Activated CD4-positive, CD25-positive, alpha-beta regulatory T cell treated with anti-CD3 and anti-CD28 coated beads, Interleukin-2, amount 50 U/mL, for 24 hours (primary cell): ENCODE data around the gene NOL4L.
"Not testable (repeated sequence)": the region's sequence is repeated elsewhere in the genome, so short reads cannot be mapped to it uniquely, and the experiment has no call there.

Source experiments
- ATAC-seq, 2 donors: fragments of 150-1000 bp; cut with Tn5 transposase; one replicate each; pipeline ENCODE4 v1.10.0; 2021; ENCODE audit warnings: mild to moderate bottlenecking in 1 of 2, moderate library complexity in 1 of 2

NOL4L gene

DNA sequence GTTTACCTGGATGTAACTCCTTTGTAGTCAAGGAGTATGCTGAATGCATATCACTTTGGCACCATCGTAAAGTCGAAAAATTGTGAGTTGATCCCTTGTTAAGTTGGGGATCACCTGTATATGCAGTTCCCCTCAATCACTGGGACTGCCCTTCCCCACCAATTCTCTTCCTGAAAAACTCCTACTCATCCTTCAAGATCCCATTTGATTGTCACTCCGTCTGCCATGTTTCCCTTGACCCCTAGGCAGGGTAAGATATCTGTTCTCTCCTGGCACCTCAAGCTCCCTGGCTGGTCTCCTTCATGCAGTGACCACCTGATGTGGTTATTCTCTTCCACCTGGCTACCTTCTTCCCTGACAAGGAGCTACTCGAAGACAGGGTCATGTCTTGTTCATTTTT lies 10.0 kb upstream of the NOL4L start:
- no peak for ATAC-seq

DNA sequence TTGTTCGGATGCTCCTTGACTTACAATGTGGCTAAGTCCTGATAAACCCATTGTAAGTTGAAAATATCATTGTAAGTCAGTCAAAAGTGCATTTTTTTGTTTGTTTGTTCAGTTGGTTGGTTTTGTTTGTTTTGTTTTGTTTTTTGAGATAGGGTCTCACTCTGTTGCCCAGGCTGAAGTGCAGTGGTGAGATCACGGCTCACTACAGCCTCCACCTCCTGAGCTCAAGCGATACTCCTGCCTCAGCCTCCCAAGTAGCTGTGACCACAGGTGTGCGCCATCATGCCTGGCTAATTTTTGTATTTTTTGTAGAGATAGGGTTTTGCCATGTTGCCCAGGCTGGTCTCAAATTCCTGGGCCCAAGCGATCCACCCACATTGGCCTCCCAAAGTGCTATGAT lies 9.5 kb upstream of the NOL4L start:
- ATAC-seq, result not testable (repeated sequence)

DNA sequence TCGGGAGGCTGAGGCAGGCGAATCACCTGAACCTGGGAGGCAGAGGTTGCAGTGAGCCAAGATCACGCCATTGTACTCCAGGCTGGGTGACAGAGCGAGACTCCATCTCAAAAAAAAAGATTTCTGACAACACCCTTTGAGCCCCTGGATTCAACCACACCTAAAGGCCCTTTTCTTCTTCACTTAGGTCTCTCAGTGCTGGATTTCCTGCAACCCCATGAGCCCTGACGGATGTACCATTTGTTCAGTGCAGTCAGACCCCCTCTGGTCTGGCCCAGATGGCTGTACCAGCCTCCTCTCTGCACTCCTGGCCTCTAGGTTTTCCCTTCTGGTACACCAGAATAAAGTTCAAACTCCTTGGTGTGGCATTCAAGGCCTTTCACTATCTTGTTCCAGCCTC lies 9.1 kb upstream of the NOL4L start:
- ATAC-seq, result no peak

DNA sequence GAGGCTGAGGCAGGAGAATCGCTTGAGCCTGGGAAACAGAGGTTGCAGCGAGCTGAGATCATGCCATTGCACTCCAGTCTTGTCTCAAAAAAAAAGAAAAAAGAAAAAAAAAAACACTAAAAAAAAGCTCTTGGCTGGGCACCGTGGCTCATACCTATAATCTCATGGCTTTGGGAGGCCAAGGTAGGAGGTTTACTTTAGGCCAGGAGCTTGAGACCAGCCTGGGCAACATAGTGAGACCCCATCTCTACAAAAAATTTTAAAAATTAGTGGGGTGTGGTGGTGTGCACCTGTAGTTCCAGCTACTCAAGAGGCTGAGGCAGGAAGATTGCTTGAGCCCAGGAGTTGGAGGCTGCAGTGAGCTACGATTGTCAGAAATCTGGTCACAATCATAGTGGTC lies 7.5 kb upstream of the NOL4L start:
- ATAC-seq, result not testable (repeated sequence)

DNA sequence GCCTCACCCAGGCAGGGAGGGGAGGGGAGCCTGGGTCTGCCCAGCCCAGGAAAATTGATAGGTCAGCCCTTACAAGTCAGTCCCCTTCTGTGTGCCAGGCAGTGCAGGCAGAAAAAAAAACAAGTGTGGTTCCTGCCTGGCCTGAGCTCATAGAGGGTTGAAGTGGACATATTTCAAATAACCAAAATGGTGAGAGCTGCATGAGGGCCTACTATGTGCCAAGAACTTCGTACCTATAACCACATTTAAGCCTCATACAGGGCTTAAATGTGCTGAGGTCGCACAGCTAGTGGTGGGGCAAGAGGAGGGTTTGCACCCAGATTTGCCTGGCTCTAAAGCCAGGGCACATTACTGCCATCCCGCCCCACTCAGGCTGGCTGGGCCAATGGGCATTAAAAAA lies 6.9 kb upstream of the NOL4L start:
- no peak for ATAC-seq

DNA sequence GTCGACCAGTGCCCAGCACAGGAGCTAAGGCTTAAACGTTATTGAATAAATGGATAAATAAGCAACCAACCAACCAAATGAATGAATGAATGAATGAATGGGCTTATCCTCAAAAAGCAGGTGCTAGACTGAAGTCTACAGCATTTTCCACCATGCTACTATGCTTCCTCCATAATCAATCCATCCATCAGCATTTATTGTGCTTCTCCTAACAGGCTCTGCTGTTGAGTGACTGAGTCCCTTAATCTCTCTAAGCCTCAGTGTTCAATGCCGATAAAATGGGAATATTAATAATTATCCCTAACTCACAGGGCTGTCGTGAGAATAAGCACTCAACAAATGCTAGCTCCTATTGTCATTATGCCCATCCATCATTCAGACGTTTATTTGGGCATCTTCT lies 4.6 kb upstream of the NOL4L start:
- no peak for ATAC-seq

DNA sequence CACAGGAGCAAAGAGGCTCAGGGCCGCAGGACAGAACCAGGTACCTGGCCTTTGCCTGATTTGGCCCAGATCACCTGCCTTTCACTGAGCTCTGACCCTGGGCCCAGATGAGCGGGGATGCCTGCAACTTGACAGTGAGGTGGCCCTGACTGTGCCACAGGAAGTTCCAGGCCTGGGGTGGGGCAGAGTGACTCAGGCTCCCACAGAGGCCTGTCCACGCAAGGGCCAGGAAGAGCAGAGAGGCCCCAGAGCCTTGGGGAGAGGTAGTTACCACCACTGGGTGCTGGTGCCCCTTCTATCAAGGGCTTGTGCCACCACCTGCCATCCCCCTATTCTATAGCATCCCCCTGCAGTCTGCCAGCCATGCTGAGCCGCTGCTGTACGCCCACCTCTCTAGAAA lies 4.1 kb upstream of the NOL4L start:
- ATAC-seq, result no peak

DNA sequence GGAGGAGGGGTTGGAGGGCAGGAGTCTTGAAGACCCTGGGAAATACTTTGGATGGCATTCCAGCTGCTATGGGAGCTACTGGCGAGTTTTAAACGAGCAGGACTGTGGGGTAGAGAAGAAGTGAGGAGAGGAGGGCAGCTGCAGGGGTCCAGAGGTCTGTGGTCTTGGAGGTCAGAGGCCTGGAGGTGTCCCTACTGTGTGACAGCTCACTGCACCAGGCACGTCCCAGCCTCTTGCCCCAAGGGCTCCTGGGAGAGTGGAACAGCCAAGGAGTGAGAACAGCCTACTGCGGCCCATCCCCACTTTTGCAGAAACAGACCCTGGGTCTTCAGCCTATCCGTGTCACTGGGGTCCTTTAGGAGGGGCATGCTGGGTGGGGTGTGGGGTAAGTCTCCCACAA lies 2.9 kb upstream of the NOL4L start:
- no peak for ATAC-seq

DNA sequence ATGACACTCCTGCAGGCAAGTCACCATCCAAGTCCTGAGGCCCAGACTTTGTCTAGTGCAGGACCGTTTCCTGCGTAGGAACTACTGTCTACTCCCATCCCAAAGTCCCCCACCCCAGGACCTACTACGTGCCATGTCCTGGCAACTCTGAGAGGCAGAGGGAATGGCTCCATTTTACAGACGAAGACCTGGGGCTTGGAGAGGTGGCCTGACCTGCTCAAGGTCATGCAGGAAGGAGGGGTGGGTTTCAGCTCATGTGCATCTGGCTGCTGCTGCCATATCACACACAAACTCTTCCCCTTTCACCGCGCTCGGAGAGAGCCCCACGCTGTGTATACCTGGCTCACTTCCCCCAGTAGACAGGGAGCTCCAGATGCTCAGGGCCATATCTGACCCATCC lies 1.2 kb upstream of the NOL4L start:
- ATAC-seq, result no peak

DNA sequence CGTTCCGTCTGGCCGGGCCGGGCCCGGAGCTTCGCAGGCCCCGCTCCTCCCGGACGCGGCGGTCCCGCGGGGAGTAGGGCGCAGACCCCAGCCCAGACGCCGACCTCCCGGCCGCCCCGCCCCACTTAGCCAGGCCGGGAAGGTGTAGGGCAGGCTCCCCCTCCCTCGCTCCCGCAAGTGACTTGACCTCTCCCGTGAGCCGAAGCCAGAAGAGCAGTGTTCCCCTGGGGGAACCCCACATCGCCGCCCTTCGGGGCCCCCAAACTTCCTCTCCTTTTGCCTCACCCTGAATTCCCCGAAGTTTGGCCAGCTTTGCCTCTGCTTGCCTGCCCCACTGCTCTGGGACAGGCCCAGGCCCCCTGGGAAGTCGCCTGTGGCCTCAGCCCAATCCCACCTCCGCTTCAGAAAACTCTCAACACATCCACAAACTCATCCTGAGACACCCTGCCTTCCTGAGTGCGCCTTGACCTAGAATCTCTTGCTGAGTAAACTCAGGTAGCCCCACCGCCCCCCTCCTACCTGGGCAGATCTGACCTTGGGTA lies 524 bp upstream of the NOL4L start:
- no peak for ATAC-seq

DNA sequence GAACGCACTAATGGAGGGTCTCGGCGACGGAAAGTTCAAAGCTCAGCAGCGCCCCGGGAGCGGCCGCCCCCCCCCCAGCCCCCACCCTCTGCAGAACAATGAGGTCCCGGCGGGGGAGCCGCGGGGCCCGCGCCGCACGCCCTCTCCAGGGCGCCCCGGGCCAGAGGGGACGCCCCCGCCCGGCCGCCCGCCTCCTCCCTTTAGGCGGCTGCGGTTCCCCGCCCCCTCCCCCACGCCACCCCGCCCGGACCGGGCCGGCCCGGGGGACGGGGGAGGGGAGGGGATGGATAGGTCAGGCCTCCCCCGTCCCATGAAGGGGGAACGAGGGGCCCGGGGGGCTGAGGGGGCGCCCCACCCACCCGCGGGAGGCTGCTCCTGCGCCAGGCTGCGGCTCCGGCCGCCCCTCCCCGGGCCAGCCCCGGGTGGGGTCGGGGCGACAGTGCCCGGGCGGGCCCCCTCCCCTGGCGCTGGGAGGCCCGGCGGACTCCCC lies 1.5 kb downstream of the NOL4L start:
- ATAC-seq, result peak in 1 of 2 donors; percentile 14

DNA sequence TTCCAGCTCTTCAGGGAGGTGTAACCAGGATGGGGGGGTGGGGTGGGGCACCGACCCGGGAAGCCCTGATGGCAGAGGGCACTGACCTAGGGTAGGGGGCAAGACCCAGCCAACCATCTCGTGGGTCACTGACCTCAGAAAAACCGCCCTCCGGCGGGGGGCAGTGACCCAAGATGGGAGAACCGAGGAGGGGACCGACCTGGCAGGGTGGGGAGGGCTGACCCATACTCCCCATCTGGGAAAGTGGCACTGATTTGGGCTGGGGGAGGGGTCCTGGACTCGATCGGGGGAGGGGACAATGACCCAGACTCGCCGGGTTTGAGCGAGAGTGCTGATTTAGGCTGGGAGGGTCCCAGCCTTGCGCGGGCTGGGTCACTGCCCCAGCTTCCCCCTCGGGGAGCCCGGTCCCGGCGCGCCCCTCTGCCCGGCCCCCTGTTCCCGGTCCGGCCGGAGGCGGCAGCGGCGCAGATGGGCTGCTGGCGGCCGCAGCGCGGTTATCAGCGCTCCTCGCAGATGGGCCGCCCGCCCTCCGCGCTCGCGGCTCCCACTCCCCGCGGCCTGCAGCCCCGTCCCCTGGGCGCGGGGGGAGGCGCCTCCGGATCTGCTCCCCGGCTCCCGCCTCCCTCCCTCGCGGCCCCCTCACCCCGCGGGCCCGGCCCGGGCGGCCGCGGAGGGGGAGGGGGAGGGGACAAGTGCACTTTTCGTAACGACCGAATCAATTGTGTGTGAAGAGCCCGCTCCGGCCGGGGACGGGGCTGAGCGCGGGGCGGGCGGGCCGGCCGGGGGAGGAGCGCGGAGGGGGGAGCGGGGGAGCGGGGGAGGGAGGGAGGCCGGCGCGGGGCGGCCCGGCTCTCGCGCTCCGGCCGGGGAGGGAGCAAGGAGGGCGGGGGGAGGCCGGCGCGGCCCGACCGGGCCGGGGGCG lies 2.2 kb downstream of the NOL4L start:
- no peak for ATAC-seq

DNA sequence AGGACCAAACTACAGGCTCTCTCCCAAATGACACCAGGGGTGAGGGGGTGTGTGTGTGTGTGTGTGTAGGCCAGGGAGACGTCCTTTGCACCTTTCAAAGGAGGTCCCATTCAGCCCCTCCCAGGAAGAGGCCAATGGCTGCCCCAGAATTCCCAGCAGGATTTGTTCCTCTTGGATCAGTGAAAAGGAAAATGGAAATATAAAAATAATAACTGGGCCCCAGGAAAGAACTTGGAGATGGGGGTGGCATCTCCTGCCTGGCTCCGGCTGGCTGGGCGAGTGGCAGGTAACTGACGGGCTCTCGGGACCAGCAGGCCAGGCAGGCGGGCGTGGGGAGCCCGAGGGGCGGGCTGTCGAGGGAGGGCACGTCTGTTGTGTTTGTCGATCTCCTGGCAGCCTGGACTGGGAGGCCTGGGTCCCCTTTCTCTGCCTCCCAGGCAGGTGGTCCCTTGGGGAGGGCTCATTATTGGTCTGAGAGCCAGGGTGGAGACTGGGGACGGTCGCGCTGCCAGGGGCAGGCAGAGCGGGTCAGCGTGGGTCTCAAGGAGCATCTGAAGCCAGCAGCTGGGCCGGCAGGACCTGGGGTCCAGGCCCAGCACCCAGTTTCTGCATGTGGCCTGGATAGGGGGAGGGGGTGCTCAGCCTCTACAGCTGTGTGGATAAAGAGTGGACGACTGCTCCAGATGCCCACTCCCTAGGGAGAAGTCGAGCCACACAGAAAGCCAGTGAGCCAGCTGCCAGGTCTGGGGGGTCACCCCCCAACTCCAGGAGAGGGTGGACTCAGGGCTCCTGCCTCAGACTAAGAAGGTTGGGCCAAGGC lies 3.1 kb downstream of the NOL4L start:
- no peak for ATAC-seq

DNA sequence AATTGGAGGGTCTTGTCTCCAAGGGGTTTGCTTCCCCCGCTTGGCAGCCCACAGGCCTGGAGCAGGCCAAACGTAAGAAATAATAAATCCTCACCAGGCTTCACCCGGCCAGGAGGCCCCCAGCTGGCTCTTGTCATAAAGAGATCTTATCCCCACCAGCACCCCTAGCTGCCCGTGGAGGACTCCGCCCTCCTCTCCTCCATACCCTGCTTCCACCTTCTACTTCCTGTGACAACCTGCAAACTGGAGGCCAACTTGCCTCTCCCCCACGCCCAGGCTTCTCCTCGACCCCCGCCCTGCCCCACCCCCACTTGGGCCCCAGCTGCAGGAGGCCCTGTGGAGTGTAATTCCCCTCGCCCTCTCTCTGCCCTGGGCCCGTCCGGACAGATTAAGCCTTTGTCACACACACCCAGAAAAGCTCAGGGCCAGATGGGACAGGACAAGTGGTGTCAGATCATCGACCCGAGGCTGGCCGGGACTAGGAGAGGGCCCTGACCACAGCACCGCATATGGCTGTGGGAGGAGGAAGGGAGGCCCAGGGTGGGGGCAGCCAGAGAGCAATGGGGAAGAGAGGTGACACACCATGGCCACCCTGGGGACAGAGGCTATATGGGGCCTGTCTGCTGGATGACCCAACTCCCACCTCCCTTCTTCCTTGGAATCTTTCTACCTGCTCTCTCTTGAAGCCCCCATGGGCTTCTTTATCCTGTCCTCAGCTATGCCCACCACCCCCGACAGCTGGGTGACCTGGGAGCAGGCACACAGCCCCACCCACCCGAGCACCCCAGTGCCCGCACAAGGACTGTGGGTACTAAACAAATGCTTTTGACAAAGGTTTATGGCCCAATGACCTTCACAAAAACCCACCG lies 3.9 kb downstream of the NOL4L start:
- no peak for ATAC-seq

DNA sequence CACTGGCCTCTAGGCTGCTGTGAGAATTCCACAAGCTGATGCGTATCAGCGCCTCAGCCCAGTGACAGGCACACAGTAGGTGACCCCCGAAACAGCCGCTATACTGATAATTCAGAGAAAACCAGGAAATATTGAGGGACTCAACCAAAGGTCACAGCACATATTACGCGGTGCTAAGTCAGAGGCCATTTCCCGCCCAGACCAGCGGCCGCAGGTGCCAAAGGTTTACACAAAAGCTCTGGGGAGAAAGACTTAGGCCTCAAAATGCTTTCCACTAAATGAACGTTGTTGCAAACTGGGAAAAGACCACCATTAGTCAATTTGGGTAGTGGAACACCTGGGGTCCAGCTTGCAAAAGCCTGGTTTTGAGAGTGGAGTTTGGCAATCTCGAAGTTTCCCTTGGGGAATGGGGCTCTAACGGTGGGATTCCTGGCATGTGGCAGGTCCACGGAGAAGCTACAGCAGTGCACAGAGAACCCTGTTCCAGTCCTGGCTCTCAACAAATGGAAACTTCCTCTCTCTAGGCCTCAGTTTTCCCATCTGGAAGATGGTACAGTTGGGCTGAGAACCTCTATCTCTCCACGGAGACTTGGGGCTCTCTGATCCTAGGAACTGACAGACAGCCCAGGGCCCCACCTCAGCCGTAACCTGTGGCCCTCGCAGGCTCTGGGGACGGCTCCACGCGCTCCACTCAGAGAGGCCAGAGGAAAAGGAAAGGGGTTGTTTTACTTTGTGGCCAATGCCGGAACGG lies 4.7 kb downstream of the NOL4L start:
- no peak for ATAC-seq

DNA sequence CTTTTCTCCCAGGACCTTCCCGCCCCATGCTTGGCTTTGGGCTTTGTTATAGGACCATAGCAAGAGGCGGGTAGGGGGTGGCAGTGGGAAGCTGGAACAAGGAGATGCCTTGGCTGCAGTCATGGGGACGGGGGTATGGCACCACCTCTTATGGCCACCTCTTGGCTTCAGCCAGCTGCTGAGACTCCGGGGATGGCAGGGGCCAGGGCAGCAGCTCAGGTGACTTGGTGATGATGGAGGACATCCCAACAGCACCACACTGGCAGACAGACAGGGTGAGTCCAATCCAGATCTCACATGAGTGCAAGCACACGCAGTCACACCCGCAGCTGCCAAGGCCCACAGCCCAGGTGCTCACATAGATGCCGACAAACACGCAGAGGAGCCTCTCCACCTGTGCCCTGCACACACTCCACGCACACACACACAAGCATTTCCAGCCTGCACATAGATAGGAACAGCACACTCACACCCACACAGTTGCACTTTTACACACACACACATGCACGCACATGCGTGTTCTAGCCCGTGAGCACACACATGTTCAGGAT lies 6.2 kb downstream of the NOL4L start:
- ATAC-seq, result no peak

DNA sequence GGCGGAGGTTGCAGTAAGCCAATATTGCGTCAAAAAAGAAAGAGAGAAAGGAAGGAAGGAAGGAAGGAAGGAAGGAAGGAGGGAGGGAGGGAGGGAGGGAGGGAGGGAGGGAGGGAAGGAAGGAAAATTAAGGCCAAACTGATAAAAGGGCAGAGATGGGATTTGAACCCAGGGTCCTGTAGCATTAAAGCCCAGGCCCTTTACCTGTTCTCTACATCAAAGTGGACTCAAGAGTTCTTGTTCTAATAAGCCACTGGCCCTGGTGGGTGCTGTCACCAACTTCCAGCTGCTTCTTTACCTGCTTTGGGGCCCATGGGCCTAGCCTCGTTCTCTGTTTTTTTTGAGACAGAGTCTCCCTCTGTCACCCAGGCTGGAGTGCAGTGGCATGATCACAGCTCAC lies 7.1 kb downstream of the NOL4L start:
- ATAC-seq, result not testable (repeated sequence)

DNA sequence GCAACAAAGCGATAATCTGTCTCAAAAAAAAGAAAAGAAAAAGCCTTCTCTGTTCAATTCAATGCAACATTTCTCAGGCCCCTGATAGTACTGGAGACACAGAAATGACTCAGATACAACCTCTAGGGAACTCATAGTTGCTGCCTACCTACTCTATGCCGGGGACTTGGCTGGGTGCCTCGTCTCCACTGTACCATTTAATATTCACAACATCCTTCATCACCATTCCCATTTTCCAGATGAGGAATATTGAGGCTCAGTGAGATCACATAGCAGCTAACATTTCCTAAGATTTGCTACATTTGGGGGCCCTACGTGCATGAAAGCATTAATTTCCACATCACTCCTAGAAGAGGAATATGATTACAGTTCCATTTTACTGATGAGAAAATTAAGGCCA lies 7.5 kb downstream of the NOL4L start:
- peak in 1 of 2 donors; percentile 36 for ATAC-seq

DNA sequence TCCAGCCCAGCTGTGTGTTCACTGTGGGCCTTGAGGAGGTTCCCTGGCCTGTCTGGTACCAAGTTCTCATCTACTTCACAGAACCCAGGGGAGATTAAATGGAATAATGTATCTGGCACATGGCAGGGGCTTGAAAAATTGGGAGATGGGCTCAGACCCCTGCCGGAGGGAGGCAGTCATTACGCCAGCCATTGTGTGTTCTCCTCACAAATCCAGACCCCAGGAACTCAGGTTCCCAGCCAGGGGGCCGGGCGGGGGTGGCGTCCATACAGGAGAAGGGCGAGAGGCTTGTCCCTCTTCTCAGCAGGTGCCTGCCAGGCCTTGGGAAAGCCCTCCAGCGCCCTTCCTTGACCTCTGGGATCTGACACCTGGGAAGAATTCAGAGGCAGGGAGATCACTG lies 8.1 kb downstream of the NOL4L start:
- no peak for ATAC-seq

DNA sequence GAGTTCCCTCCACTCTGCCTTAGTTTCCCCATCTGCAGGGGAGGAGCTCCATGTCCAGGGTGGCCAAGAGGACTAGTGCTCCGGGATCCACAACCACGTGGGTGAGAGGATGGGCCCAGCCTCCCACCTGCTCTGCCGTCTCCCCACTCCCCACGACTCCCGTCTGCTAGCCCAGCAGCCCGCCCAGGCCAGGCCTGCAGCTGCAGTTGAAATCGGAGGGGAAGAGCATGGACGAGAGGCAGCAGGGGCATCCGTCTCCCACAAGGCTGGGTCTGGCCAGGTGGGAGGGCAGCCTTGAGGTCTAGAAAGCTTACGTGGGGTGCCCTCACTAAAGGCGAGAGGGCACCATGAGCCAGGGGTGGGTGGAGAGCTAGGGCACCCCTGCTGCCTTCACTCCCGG lies 8.6 kb downstream of the NOL4L start:
- ATAC-seq, result no peak

DNA sequence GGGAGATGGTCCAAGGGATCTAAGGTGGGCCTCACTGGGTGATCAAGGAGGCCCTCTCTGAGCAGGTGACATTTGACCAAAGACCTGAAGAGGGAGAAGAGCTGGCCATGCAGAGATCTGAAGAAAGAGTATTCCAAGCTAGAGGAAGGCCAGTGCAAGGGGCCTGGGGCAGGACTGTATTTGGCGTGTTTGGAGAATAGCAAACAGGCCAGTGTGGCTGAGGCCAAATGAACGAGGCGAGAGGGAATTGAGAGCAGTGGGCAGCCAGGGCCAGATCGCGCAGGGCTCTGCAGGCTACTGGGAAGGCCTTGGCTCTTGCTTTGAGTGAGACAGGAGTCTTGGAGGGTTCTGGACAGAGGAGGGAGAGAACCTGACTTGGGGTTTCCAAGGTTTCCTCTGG lies 9.3 kb downstream of the NOL4L start:
- ATAC-seq, result no peak

DNA sequence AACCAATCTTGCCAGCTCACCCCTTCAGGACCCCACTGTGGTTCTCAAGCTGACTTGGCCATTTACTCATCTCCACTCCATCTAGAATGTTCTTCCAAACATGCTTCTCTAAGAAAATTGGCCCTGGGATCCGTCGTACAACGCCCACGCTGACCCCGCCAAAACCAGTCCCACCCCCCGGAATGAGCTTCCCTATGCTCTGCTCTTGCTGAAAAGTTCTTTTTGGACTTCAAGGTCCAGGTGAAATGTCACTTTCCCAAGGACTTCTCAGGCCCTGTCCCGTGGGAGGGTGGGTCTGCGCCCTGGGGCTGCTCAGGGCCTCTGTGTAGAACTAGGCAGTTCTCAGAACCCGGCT lies 9.9 kb downstream of the NOL4L start:
- no peak for ATAC-seq
